ENCODE results near the gene BICD1.

The BICD1 gene

GRCh38 chr12:32076941-32077340, 29.7 kb upstream of the BICD1 start:
- H3K36me3 ChIP-seq (ENCODE audit: control insufficient read depth, insufficient read depth, low read length), result no peaks in the 10 kb centered on the region
- DNase-seq, result no peak

GRCh38 chr12:32080435-32080834, 26.2 kb upstream of the BICD1 start:
- Histone ChIP-seq H3K9me3 (ENCODE audit: control insufficient read depth, low read length) (no peaks in the 10 kb centered on the region), H3K4me3 (ENCODE audit: insufficient read depth, low read depth, low read length, poor library complexity, severe bottlenecking) (no peak overlapping the region), H3K36me3 (ENCODE audit: control insufficient read depth, insufficient read depth, low read length) (no peaks in the 10 kb centered on the region), H3K27me3 (replicated peaks; ENCODE audit: control insufficient read depth, insufficient read depth, low read length, poor library complexity, severe bottlenecking) (no peaks in the 10 kb centered on the region), H3K4me1 (ENCODE audit: control insufficient read depth, insufficient read depth, low read length, poor library complexity, severe bottlenecking) (no peaks in the 10 kb centered on the region), H3K27ac (ENCODE audit: insufficient read depth, low read length, poor library complexity, severe bottlenecking) (no peak overlapping the region)
- no peak for DNase-seq

More at GRCh38 chr12:32076941-32077340, 29.7 kb upstream of the BICD1 start:
- H3K9me3 ChIP-seq (ENCODE audit: control insufficient read depth, low read length), result no peaks in the 10 kb centered on the region
- no peak overlapping the region for H3K27ac ChIP-seq (ENCODE audit: insufficient read depth, low read length, poor library complexity, severe bottlenecking)
- no peaks in the 10 kb centered on the region for H3K27me3 ChIP-seq (replicated peaks; ENCODE audit: control insufficient read depth, insufficient read depth, low read length, poor library complexity, severe bottlenecking)
- H3K4me3 ChIP-seq (ENCODE audit: insufficient read depth, low read depth, low read length, poor library complexity, severe bottlenecking), result no peak overlapping the region
- no peaks in the 10 kb centered on the region for H3K4me1 ChIP-seq (ENCODE audit: control insufficient read depth, insufficient read depth, low read length, poor library complexity, severe bottlenecking)

DNA sequence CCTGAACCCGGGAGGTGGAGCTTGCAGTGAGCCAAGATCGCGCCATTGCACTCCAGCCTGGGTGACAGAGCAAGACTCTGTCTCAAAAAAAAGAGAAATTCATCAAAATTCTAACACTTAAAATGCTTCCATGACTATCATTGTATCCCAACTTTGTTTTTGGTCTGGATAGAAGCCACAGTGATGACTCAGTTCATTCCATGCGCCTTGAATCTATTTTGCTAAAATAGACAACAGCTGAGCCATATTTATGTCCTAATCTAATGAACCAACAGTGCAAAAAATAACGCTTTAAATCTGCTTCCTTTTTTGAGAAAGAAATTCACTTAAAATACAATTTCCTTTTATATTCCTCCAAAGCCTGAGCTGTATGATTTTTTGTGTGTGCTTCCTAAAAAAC, 23.2 kb upstream of the BICD1 start:
- Histone ChIP-seq H3K27ac (ENCODE audit: insufficient read depth, low read length, poor library complexity, severe bottlenecking) (no peak overlapping the region), H3K9me3 (ENCODE audit: control insufficient read depth, low read length) (no peaks in the 10 kb centered on the region), H3K4me1 (ENCODE audit: control insufficient read depth, insufficient read depth, low read length, poor library complexity, severe bottlenecking) (no peaks in the 10 kb centered on the region), H3K27me3 (replicated peaks; ENCODE audit: control insufficient read depth, insufficient read depth, low read length, poor library complexity, severe bottlenecking) (no peaks in the 10 kb centered on the region), H3K4me3 (ENCODE audit: insufficient read depth, low read depth, low read length, poor library complexity, severe bottlenecking) (no peak overlapping the region), H3K36me3 (ENCODE audit: control insufficient read depth, insufficient read depth, low read length) (no peaks in the 10 kb centered on the region)
- DNase-seq, result no peak

DNA sequence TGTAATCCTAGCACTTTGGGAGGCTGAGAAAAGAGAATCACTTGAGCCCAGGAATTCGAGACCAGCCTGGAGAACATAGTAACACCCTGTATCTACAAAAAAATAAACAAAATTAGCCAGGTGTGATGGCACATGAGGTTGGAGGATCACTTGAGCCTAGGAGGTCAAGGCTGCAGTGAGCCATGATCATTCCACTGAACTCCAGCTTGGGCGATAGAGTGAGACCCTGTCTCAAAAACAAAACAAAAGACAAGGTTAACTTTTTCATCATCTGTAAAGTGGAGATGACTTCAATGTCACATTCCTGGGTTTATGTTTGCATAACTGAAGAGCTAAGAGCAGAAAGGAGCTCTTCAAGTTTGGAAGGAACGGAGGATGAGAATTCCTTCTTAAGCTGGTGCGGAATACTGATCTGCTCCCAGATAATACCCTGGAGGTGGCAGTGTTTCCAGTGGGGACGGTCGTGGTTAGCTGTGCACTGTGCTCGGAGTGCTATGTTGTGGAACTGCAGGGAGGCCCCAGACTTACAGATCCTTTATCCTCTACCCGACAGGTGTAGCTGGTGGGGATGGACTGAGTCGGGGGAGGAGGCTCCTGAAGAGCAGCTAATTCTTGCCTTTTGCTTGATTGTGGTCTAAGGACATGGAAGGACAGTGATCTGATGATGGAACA, 22.5 kb upstream of the BICD1 start:
- Histone ChIP-seq H3K27me3 (replicated peaks; ENCODE audit: control insufficient read depth, insufficient read depth, low read length, poor library complexity, severe bottlenecking) (no peaks in the 10 kb centered on the region), H3K4me1 (ENCODE audit: control insufficient read depth, insufficient read depth, low read length, poor library complexity, severe bottlenecking) (no peaks in the 10 kb centered on the region)
- DNase-seq, result no peak

GRCh38 chr12:32084753-32085152, 21.9 kb upstream of the BICD1 start:
- no peak overlapping the region for H3K4me3 ChIP-seq (ENCODE audit: insufficient read depth, low read depth, low read length, poor library complexity, severe bottlenecking)
- no peaks in the 10 kb centered on the region for H3K9me3 ChIP-seq (ENCODE audit: control insufficient read depth, low read length)
- no peaks in the 10 kb centered on the region for H3K4me1 ChIP-seq (ENCODE audit: control insufficient read depth, insufficient read depth, low read length, poor library complexity, severe bottlenecking)
- H3K36me3 ChIP-seq (ENCODE audit: control insufficient read depth, insufficient read depth, low read length), result no peaks in the 10 kb centered on the region
- no peak for DNase-seq
- no peak overlapping the region for H3K27ac ChIP-seq (ENCODE audit: insufficient read depth, low read length, poor library complexity, severe bottlenecking)
- H3K27me3 ChIP-seq (replicated peaks; ENCODE audit: control insufficient read depth, insufficient read depth, low read length, poor library complexity, severe bottlenecking), result no peaks in the 10 kb centered on the region

More for the DNA sequence above, 22.5 kb upstream of the BICD1 start:
- H3K9me3 ChIP-seq (ENCODE audit: control insufficient read depth, low read length), result no peaks in the 10 kb centered on the region
- H3K27ac ChIP-seq (ENCODE audit: insufficient read depth, low read length, poor library complexity, severe bottlenecking), result no peak overlapping the region
- H3K4me3 ChIP-seq (ENCODE audit: insufficient read depth, low read depth, low read length, poor library complexity, severe bottlenecking), result no peak overlapping the region
- H3K36me3 ChIP-seq (ENCODE audit: control insufficient read depth, insufficient read depth, low read length), result no peaks in the 10 kb centered on the region

DNA sequence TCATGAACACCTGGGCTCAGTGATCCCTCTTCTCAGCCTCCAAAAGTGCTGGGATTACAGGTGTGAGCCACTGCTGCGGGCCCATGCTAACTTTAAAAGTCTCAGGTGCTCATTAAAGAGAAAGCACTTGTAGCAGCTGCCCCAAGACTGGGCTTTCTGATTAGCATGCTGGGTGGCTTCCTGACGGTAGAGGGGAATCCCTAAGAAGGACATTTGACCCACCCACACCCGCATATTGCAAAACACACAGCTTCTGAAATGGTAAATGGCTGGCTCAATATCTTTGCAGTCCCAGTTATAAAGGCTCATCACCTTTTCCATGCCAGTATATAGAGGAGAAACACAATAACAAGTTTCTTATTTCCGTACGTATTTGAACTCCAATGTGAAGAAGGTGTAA, 19.3 kb upstream of the BICD1 start:
- Histone ChIP-seq H3K27me3 (replicated peaks; ENCODE audit: control insufficient read depth, insufficient read depth, low read length, poor library complexity, severe bottlenecking) (no peaks in the 10 kb centered on the region), H3K9me3 (ENCODE audit: control insufficient read depth, low read length) (no peaks in the 10 kb centered on the region), H3K27ac (ENCODE audit: insufficient read depth, low read length, poor library complexity, severe bottlenecking) (no peak overlapping the region), H3K36me3 (ENCODE audit: control insufficient read depth, insufficient read depth, low read length) (no peaks in the 10 kb centered on the region), H3K4me1 (ENCODE audit: control insufficient read depth, insufficient read depth, low read length, poor library complexity, severe bottlenecking) (no peaks in the 10 kb centered on the region), H3K4me3 (ENCODE audit: insufficient read depth, low read depth, low read length, poor library complexity, severe bottlenecking) (no peak overlapping the region)
- DNase-seq, result no peak

DNA sequence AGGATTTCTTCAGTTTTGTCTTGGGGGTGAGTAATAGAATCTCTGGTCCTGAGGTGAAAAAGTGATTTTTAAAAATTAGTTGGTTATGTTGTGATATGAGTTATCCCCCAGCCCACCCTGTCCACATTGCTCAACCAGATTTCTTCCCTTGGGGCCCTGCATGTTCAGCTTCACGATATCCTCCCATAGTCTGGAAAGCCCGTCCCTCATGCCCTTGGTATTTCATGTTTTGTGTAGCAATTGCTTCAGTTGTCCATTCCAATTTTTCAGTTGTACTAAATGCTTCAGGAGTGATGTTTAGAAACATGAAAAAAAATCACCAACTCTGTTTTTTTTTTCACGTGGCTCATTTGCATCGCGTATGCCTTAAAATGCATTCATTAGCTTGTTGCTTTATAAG, 17.5 kb upstream of the BICD1 start:
- H3K36me3 ChIP-seq (ENCODE audit: control insufficient read depth, insufficient read depth, low read length), result no peaks in the 10 kb centered on the region
- no peak overlapping the region for H3K27ac ChIP-seq (ENCODE audit: insufficient read depth, low read length, poor library complexity, severe bottlenecking)
- no peak overlapping the region for H3K4me3 ChIP-seq (ENCODE audit: insufficient read depth, low read depth, low read length, poor library complexity, severe bottlenecking)
- DNase-seq, result no peak
- no peaks in the 10 kb centered on the region for H3K27me3 ChIP-seq (replicated peaks; ENCODE audit: control insufficient read depth, insufficient read depth, low read length, poor library complexity, severe bottlenecking)
- H3K9me3 ChIP-seq (ENCODE audit: control insufficient read depth, low read length), result no peaks in the 10 kb centered on the region
- no peaks in the 10 kb centered on the region for H3K4me1 ChIP-seq (ENCODE audit: control insufficient read depth, insufficient read depth, low read length, poor library complexity, severe bottlenecking)

DNA sequence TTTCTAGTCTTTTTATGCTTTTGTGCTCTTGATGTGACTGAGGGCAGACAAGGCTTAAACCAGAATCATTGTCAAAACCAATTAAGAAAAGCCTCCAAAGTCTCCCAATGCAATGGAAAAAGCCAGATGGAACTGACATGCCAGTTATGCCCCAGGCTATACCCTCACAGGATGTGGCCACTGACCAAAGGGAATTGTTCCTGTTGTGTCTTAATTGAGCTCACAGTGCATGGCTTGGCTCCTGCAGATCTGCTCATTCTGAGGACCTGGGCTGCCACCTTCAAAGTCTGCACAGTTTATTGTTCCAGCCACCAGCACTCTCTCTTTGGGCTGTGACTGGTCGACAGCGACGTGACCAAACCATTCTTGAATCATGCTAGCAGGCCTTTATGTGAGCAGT, 17.1 kb upstream of the BICD1 start:
- no peaks in the 10 kb centered on the region for H3K36me3 ChIP-seq (ENCODE audit: control insufficient read depth, insufficient read depth, low read length)
- no peaks in the 10 kb centered on the region for H3K9me3 ChIP-seq (ENCODE audit: control insufficient read depth, low read length)
- no peak for DNase-seq
- no peaks in the 10 kb centered on the region for H3K4me1 ChIP-seq (ENCODE audit: control insufficient read depth, insufficient read depth, low read length, poor library complexity, severe bottlenecking)
- no peaks in the 10 kb centered on the region for H3K27me3 ChIP-seq (replicated peaks; ENCODE audit: control insufficient read depth, insufficient read depth, low read length, poor library complexity, severe bottlenecking)
- H3K27ac ChIP-seq (ENCODE audit: insufficient read depth, low read length, poor library complexity, severe bottlenecking), result no peak overlapping the region
- H3K4me3 ChIP-seq (ENCODE audit: insufficient read depth, low read depth, low read length, poor library complexity, severe bottlenecking), result no peak overlapping the region

- H3K4me3 ChIP-seq (ENCODE audit: insufficient read depth, low read depth, low read length, poor library complexity, severe bottlenecking), result no peak overlapping the region
- no peaks in the 10 kb centered on the region for H3K27me3 ChIP-seq (replicated peaks; ENCODE audit: control insufficient read depth, insufficient read depth, low read length, poor library complexity, severe bottlenecking)
- no peak for DNase-seq
- no peaks in the 10 kb centered on the region for H3K4me1 ChIP-seq (ENCODE audit: control insufficient read depth, insufficient read depth, low read length, poor library complexity, severe bottlenecking)
- no peaks in the 10 kb centered on the region for H3K9me3 ChIP-seq (ENCODE audit: control insufficient read depth, low read length)
- H3K27ac ChIP-seq (ENCODE audit: insufficient read depth, low read length, poor library complexity, severe bottlenecking), result no peak overlapping the region
- no peaks in the 10 kb centered on the region for H3K36me3 ChIP-seq (ENCODE audit: control insufficient read depth, insufficient read depth, low read length)
These were observed 15.0 kb upstream of the BICD1 start for GRCh38 chr12:32091696-32092095.

- Histone ChIP-seq H3K27ac (ENCODE audit: insufficient read depth, low read length, poor library complexity, severe bottlenecking) (no peak overlapping the region), H3K4me1 (ENCODE audit: control insufficient read depth, insufficient read depth, low read length, poor library complexity, severe bottlenecking) (no peaks in the 10 kb centered on the region), H3K27me3 (replicated peaks; ENCODE audit: control insufficient read depth, insufficient read depth, low read length, poor library complexity, severe bottlenecking) (no peaks in the 10 kb centered on the region), H3K4me3 (ENCODE audit: insufficient read depth, low read depth, low read length, poor library complexity, severe bottlenecking) (no peak overlapping the region), H3K36me3 (ENCODE audit: control insufficient read depth, insufficient read depth, low read length) (no peaks in the 10 kb centered on the region), H3K9me3 (ENCODE audit: control insufficient read depth, low read length) (no peaks in the 10 kb centered on the region)
- no peak for DNase-seq
These were observed 8.5 kb upstream of the BICD1 start for GRCh38 chr12:32098112-32098511.

Data from effector memory CD4-positive, alpha-beta T cell (primary cell).